Cardiac muscle cell (in vitro differentiated cells and primary cell): ENCODE results near the gene PPP1R1B. TPM values are rescaled to one million over a fixed set of nuclear protein-coding genes. Genes with fewer than 3 reads are reported as not detected.

Experiments used
- DNase-seq, 2 donors: peaks; one replicate each; pipeline versions ENCODE4 v3.0.0 to v3.0.0-alpha.2; 2010 to 2017; ENCODE audit warnings: low read depth in 1 of 2, low spot score in 1 of 2
- H3K27ac ChIP-seq: fragments of 200-600 bp; sonication (generic); 2 replicates; pipeline ENCODE4 v1.5.1; 2016
- H3K27me3 ChIP-seq: fragments of 200-600 bp; sonication (generic); 2 replicates; pipeline ENCODE4 v1.6.0; 2016; ENCODE audit warnings: control low read depth
- H3K36me3 ChIP-seq: fragments of 200-600 bp; sonication (generic); 2 replicates; pipeline ENCODE4 v1.5.1; 2016; ENCODE audit warnings: control low read depth
- H3K4me1 ChIP-seq: fragments of 200-600 bp; sonication (generic); 2 replicates; pipeline ENCODE4 v1.8.1; 2017; ENCODE audit warnings: low read depth, mild to moderate bottlenecking, mixed run types
- H3K4me3 ChIP-seq: fragments of 200-600 bp; sonication (generic); 2 replicates; pipeline ENCODE4 v1.5.1; 2016; ENCODE audit warnings: mild to moderate bottlenecking
- H3K9me3 ChIP-seq: fragments of 200-600 bp; sonication (generic); 2 replicates; pipeline ENCODE4 v1.5.1; 2017; ENCODE audit warnings: low read depth, mild to moderate bottlenecking, control low read depth
- CTCF ChIP-seq: IDR thresholded peaks from 2 replicates; pipeline ENCODE4 v1.5.1; 2012; ENCODE audit warnings: low read depth, mild to moderate bottlenecking, low read length
- polyA plus RNA-seq: library from polyadenylated mRNA; unstranded; fragments of >200 nt; fragmentation: Nextera tagmentation; extraction: Ambion mirVana; gene quantifications from 2 replicates; pipeline ENCODE4 v1.2.1, GENCODE V29; 2016
- total RNA-seq: library from RNA; depleted of rRNA; stranded (reverse); fragments of >200 nt; gene quantifications from 2 replicates; pipeline ENCODE4 v1.2.3, GENCODE V29; 2016

Gene PPP1R1B
- total and polyA plus RNA-seq, 2 experiments from 2014 or later = 7.6 to 17.7 TPM

GRCh38 chr17:39625198-39625785, 1.5 kb upstream of the PPP1R1B start:
- peaks cover 16% of the 10 kb centered on the region for H3K4me1 ChIP-seq
- no peaks in the 10 kb centered on the region for H3K36me3 ChIP-seq
- TF ChIP-seq CTCF = no peak
- H3K27me3 ChIP-seq = peaks cover 47% of the 10 kb centered on the region
- no peaks in the 10 kb centered on the region for H3K9me3 ChIP-seq
- no peak overlapping the region for H3K27ac ChIP-seq
- H3K4me3 ChIP-seq = no peak overlapping the region
- DNase-seq = peak in 1 of 2 donors; percentile 51

GRCh38 chr17:39627047-39627711, 427 bp downstream of the PPP1R1B start:
- no peak for DNase-seq
- Histone ChIP-seq H3K27me3 (peaks cover 32% of the 10 kb centered on the region), H3K4me1 (peaks cover 16% of the 10 kb centered on the region), H3K27ac (no peak overlapping the region), H3K4me3 (peak overlapping the region; percentile 56), H3K36me3 (no peaks in the 10 kb centered on the region), H3K9me3 (no peaks in the 10 kb centered on the region)
- no peak for TF ChIP-seq CTCF

- no peaks in the 10 kb centered on the region for H3K9me3 ChIP-seq
- DNase-seq = no peak
- peaks cover 32% of the 10 kb centered on the region for H3K27me3 ChIP-seq
- H3K4me3 ChIP-seq = peak overlapping the region; percentile 56
- no peaks in the 10 kb centered on the region for H3K36me3 ChIP-seq
- no peak overlapping the region for H3K27ac ChIP-seq
- TF ChIP-seq CTCF = no peak
- peaks cover 16% of the 10 kb centered on the region for H3K4me1 ChIP-seq
These were observed 1.2 kb downstream of the PPP1R1B start for GRCh38 chr17:39627712-39628516.

GRCh38 chr17:39628655-39629493, 2.1 kb downstream of the PPP1R1B start:
- no peak overlapping the region for H3K27ac ChIP-seq
- H3K4me3 ChIP-seq = no peak overlapping the region
- no peak for DNase-seq
- no peaks in the 10 kb centered on the region for H3K9me3 ChIP-seq
- peaks cover 16% of the 10 kb centered on the region for H3K4me1 ChIP-seq
- peaks cover 32% of the 10 kb centered on the region for H3K27me3 ChIP-seq
- no peak for TF ChIP-seq CTCF
- no peaks in the 10 kb centered on the region for H3K36me3 ChIP-seq

- Histone ChIP-seq H3K9me3 (no peaks in the 10 kb centered on the region), H3K27me3 (peaks cover 32% of the 10 kb centered on the region), H3K4me1 (peaks cover 13% of the 10 kb centered on the region), H3K27ac (no peak overlapping the region), H3K36me3 (no peaks in the 10 kb centered on the region), H3K4me3 (no peak overlapping the region)
- no peak for TF ChIP-seq CTCF
- no peak for DNase-seq
These were observed 2.7 kb downstream of the PPP1R1B start for GRCh38 chr17:39629494-39629880.
